HepG2 (cell line): ENCODE results near the gene WDR18. TPM values are rescaled to one million over a fixed set of nuclear protein-coding genes. Genes with fewer than 3 reads are reported as not detected.

Experiments
- GATA4 ChIP-seq: sonication (generic); IDR thresholded peaks from 2 replicates; pipeline ENCODE4 v1.6.1; 2016; ENCODE audit warnings: antibody characterized with exemption, low read depth, borderline replicate concordance
- MTA1 ChIP-seq: sonication (generic); formaldehyde crosslinking; IDR thresholded peaks from 2 replicates; pipeline ENCODE4 v1.4.0; 2020; ENCODE audit warnings: missing genetic modification reagents, mild to moderate bottlenecking, borderline replicate concordance
- RNF2 ChIP-seq: fragments of 450-650 bp; conservative IDR thresholded peaks from 2 replicates; pipeline ENCODE4 v1.6.1; 2016; ENCODE audit warnings: low read depth
- SAP130 ChIP-seq: IDR thresholded peaks from 2 replicates; pipeline ENCODE4 v1.6.1; 2016; ENCODE audit warnings: low read depth
- SIX4 ChIP-seq: sonication (generic); formaldehyde crosslinking; IDR thresholded peaks from 2 replicates; pipeline ENCODE4 v1.4.0; 2020; ENCODE audit warnings: missing genetic modification reagents
- ZNF431 ChIP-seq: sonication (generic); formaldehyde crosslinking; IDR thresholded peaks from 2 replicates; pipeline ENCODE4 v1.9.0; 2022; ENCODE audit warnings: missing genetic modification reagents, low read depth, mild to moderate bottlenecking, borderline replicate concordance
- ZNF44 ChIP-seq: sonication (generic); formaldehyde crosslinking; IDR thresholded peaks from 2 replicates; pipeline ENCODE4 v1.5.1; 2020; ENCODE audit warnings: mild to moderate bottlenecking, missing genetic modification reagents
- ZNF652 ChIP-seq: IDR thresholded peaks from 2 replicates; pipeline ENCODE4 v1.6.1; 2016; ENCODE audit warnings: low read depth, borderline replicate concordance
- ZNF775 ChIP-seq: sonication (generic); formaldehyde crosslinking; IDR thresholded peaks from 2 replicates; pipeline ENCODE4 v1.4.0; 2020; ENCODE audit warnings: missing genetic modification reagents, mild to moderate bottlenecking, moderate library complexity, borderline replicate concordance
- polyA plus RNA-seq, 8 experiments: library from polyadenylated mRNA; depleted of rRNA in 3 of 8; stranded (reverse) in 7 of 8; unstranded in 1 of 8; fragments of >200 nt; fragmentation: Illumina TruSeq in 4 of 8; extraction: Trizol in 4 of 8; gene quantifications; 2 replicates each; pipeline versions ENCODE4 v1.2.1 to v1.2.3, GENCODE V29; 2011 to 2016; ENCODE audit warnings: low read depth in 4 of 8, missing spikeins in 1 of 8, mixed read lengths in 1 of 8; ENCODE audit not compliant: insufficient read depth in 1 of 8
- total RNA-seq, 5 experiments: library from RNA; depleted of rRNA; stranded (reverse); fragments of >200 nt; fragmentation: Illumina TruSeq; extraction: Trizol; gene quantifications; 2 replicates each; pipeline ENCODE4 v1.2.3, GENCODE V29; 2016; ENCODE audit warnings: low read depth in 1 of 5
- TF ChIP-seq, protein P1 (sequence below): sonication (generic); formaldehyde crosslinking; IDR thresholded peaks from 2 replicates; pipeline ENCODE4 v1.4.0; 2020; ENCODE audit warnings: mild to moderate bottlenecking, missing genetic modification reagents
- TF ChIP-seq, protein P2 (sequence below): IDR thresholded peaks from 2 replicates; pipeline ENCODE4 v1.6.1; 2012; ENCODE audit warnings: low read depth, low read length, improper control_type of control experiment
- TF ChIP-seq, protein P3 (sequence below): sonication (generic); formaldehyde crosslinking; IDR thresholded peaks from 2 replicates; pipeline ENCODE4 v1.5.0; 2020; ENCODE audit warnings: mild to moderate bottlenecking, low read depth, missing genetic modification reagents, borderline replicate concordance

Gene WDR18
- total and polyA plus RNA-seq, 2 of the 13 experiments (the other 11 are each of a cell fraction or from before 2014, with no cell fraction given) = 36.4 to 47.6 TPM

DNA sequence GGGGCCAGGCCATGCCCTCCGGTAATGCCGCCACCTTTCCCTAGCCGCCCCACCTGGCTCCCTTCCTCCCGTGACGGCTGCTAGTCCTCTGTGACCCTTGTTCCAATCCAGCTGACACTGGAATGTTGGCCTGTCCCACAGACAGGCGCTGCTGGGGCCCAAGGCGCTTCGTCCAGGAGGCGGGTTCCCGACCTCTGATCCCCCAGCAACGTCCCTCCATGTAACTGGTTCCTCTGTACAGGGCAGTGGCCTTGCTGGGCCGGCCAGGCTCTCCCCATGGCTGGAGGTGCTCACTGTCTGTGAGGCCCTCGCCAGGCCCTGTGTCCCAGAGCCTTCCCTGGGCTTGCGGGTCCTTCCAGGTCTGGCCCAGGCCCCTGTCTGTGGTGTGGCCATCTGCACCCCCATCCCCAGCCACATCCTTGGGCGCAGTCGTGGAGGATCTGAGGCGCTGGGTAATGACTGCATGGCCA, 9.3 kb downstream of the WDR18 start (continued):
- TF ChIP-seq SIX4 (no peak), ZNF44 (CRISPR knock-in tag) (no peak), ZNF652 (CRISPR knock-in tag) (no peak), GATA4 (no peak), ZNF431 (CRISPR knock-in tag) (no peak), SAP130 (peak; percentile 89), ZNF775 (CRISPR knock-in tag) (no peak), MTA1 (peak; percentile 95), RNF2 (no peak; the same call in 1 of the 2 replicates)
- TF ChIP-seq, protein P1, sequence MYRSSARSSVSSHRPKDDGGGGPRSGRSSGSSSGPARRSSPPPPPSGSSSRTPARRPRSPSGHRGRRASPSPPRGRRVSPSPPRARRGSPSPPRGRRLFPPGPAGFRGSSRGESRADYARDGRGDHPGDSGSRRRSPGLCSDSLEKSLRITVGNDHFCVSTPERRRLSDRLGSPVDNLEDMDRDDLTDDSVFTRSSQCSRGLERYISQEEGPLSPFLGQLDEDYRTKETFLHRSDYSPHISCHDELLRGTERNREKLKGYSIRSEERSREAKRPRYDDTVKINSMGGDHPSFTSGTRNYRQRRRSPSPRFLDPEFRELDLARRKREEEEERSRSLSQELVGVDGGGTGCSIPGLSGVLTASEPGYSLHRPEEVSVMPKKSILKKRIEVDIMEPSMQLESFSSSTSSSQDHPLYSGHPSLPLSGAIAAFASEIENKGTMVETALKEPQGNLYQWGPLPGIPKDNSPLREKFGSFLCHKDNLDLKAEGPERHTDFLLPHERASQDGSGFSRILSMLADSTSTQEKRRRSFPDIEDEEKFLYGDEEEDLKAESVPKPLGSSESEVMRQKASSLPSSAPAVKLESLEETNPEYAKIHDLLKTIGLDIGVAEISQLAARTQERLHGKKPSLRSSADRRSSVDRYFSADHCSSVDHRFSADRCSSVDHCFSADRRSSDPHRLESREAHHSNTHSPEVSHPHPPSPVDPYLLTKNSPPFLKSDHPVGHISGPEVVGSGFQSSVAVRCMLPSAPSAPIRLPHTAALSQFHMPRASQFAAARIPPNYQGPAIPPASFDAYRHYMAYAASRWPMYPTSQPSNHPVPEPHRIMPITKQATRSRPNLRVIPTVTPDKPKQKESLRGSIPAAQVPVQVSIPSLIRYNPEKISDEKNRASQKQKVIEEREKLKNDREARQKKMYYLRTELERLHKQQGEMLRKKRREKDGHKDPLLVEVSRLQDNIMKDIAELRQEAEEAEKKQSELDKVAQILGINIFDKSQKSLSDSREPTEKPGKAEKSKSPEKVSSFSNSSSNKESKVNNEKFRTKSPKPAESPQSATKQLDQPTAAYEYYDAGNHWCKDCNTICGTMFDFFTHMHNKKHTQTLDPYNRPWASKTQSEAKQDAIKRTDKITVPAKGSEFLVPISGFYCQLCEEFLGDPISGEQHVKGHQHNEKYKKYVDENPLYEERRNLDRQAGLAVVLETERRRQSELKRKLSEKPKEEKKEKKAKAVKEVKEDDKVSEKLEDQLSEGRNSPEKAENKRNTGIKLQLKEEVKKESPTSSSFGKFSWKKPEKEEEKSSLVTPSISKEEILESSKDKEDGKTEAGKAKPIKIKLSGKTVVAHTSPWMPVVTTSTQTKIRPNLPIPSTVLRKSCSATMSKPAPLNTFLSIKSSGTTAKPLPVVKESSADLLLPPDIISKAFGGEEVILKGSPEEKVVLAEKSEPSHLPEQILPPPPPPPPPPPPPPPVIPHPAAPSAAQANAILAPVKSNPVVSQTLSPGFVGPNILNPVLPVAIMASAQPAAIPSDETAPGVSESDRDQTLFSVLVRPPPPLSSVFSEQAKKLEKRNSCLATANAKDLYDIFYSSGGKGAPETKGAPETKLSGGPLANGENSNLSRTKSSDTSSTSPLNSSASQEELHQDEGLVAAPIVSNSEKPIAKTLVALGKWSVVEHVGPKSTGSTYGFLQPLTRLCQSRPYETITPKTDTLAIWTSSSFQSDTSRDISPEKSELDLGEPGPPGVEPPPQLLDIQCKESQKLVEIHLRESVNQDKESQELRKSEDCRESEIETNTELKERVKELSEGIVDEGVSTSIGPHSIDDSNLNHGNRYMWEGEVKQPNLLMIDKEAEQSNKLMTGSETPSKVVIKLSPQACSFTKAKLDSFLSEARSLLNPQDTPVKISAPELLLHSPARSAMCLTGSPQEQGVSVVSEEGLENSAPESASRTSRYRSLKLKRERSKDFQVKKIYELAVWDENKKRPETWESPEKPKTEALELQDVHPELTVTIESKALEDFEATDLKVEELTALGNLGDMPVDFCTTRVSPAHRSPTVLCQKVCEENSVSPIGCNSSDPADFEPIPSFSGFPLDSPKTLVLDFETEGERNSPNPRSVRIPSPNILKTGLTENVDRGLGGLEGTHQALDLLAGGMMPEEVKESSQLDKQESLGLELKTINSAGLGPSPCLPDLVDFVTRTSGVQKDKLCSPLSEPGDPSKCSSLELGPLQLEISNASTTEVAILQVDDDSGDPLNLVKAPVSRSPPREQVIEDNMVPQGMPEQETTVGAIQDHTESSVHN (CRISPR knock-in tag) = peak; percentile 84; the same call in 1 of the 2 replicates
- TF ChIP-seq, protein P2, sequence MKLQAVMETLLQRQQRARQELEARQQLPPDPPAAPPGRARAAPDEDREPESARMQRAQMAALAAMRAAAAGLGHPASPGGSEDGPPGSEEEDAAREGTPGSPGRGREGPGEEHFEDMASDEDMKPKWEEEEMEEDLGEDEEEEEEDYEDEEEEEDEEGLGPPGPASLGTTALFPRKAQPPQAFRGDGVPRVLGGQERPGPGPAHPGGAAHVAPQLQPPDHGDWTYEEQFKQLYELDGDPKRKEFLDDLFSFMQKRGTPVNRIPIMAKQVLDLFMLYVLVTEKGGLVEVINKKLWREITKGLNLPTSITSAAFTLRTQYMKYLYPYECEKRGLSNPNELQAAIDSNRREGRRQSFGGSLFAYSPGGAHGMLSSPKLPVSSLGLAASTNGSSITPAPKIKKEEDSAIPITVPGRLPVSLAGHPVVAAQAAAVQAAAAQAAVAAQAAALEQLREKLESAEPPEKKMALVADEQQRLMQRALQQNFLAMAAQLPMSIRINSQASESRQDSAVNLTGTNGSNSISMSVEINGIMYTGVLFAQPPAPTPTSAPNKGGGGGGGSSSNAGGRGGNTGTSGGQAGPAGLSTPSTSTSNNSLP = no peak
- TF ChIP-seq, protein P3, sequence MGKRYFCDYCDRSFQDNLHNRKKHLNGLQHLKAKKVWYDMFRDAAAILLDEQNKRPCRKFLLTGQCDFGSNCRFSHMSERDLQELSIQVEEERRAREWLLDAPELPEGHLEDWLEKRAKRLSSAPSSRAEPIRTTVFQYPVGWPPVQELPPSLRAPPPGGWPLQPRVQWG (CRISPR knock-in tag) = no peak
